Astrocyte (in vitro differentiated cells and primary cell): ENCODE results near the gene SNX5. TPM values are rescaled to one million over a fixed set of nuclear protein-coding genes. Genes with fewer than 3 reads are reported as not detected.

Experiments
- DNase-seq: peaks from one replicate; pipeline ENCODE4 v3.0.0-alpha.2; 2010; ENCODE audit warnings: low read depth
- FAIRE-seq: peaks from 2 replicates; lab custom pipeline; 2011; peaks lifted over from hg19 to GRCh38; lab: Jason Lieb, UNC
- H2AFZ ChIP-seq: 2 replicates; pipeline ENCODE4 v1.6.0; 2012; ENCODE audit warnings: low read depth, low read length, inconsistent platforms
- H3K27ac ChIP-seq: 2 replicates; pipeline ENCODE4 v1.5.1; 2011; ENCODE audit warnings: low read depth, low read length, inconsistent platforms
- H3K27me3 ChIP-seq: 2 replicates; pipeline ENCODE4 v1.6.0; 2011; ENCODE audit warnings: low read length, inconsistent platforms; ENCODE audit not compliant: insufficient read depth
- H3K36me3 ChIP-seq: 2 replicates; pipeline ENCODE4 v1.5.1; 2011; ENCODE audit warnings: low read length, inconsistent platforms; ENCODE audit not compliant: insufficient read depth
- H3K4me1 ChIP-seq: 2 replicates; pipeline ENCODE4 v1.5.1; 2011; ENCODE audit warnings: low read length, inconsistent platforms; ENCODE audit not compliant: insufficient read depth
- H3K4me2 ChIP-seq: 2 replicates; pipeline ENCODE4 v1.6.0; 2012; ENCODE audit warnings: low read length, inconsistent platforms
- H3K4me3 ChIP-seq: 2 replicates; pipeline ENCODE4 v1.5.1; 2011; ENCODE audit warnings: low read depth, mild to moderate bottlenecking, low read length, inconsistent platforms; ENCODE audit not compliant: insufficient read depth
- H3K79me2 ChIP-seq: 2 replicates; pipeline ENCODE4 v1.6.0; 2012; ENCODE audit warnings: mild to moderate bottlenecking, low read length, inconsistent platforms; ENCODE audit not compliant: insufficient read depth
- H3K9ac ChIP-seq: 2 replicates; pipeline ENCODE4 v1.6.0; 2012; ENCODE audit warnings: mild to moderate bottlenecking, low read length, inconsistent platforms
- H3K9me3 ChIP-seq: 2 replicates; pipeline ENCODE4 v1.5.1; 2012; ENCODE audit warnings: low read depth, mild to moderate bottlenecking, low read length, inconsistent platforms; ENCODE audit not compliant: insufficient read depth
- H4K20me1 ChIP-seq: 2 replicates; pipeline ENCODE4 v1.6.0; 2012; ENCODE audit warnings: low read length, inconsistent platforms; ENCODE audit not compliant: insufficient read depth
- H3K27ac Mint-ChIP-seq: one replicate; pipeline ENCODE4 v1.8.0; 2021; ENCODE audit warnings: mild to moderate bottlenecking, mixed read lengths; ENCODE audit not compliant: unreplicated experiment
- H3K27me3 Mint-ChIP-seq: one replicate; pipeline ENCODE4 v1.8.0; 2021; ENCODE audit warnings: low read depth, mixed read lengths; ENCODE audit not compliant: unreplicated experiment
- H3K36me3 Mint-ChIP-seq: one replicate; pipeline ENCODE4 v1.8.0; 2021; ENCODE audit warnings: low read depth, mixed read lengths; ENCODE audit not compliant: unreplicated experiment
- H3K4me1 Mint-ChIP-seq: one replicate; pipeline ENCODE4 v1.8.0; 2021; ENCODE audit warnings: low read depth, mixed read lengths; ENCODE audit not compliant: unreplicated experiment
- H3K4me3 Mint-ChIP-seq: one replicate; pipeline ENCODE4 v1.8.0; 2021; ENCODE audit warnings: mild to moderate bottlenecking, moderate library complexity, mixed read lengths; ENCODE audit not compliant: unreplicated experiment
- H3K9me3 Mint-ChIP-seq: one replicate; pipeline ENCODE4 v1.8.0; 2021; ENCODE audit warnings: mild to moderate bottlenecking, mixed read lengths; ENCODE audit not compliant: unreplicated experiment
- EZH2 ChIP-seq: IDR thresholded peaks from 2 replicates; pipeline ENCODE4 v1.6.1; 2012; ENCODE audit warnings: mild to moderate bottlenecking, low read length, inconsistent platforms; ENCODE audit not compliant: insufficient read depth
- total RNA-seq: library from RNA; stranded (reverse); gene quantifications from 2 replicates; pipeline ENCODE4 v1.2.1, GENCODE V29; 2021
- TF ChIP-seq, protein P1 (sequence below): IDR thresholded peaks from 2 replicates; pipeline ENCODE4 v1.5.1; 2011; ENCODE audit warnings: low read depth, mild to moderate bottlenecking, inconsistent platforms, low read length, moderate library complexity; ENCODE audit not compliant: insufficient read depth

The SNX5 gene
- total RNA-seq, 1 donor from 2014 or later, result 95.1 TPM

DNA sequence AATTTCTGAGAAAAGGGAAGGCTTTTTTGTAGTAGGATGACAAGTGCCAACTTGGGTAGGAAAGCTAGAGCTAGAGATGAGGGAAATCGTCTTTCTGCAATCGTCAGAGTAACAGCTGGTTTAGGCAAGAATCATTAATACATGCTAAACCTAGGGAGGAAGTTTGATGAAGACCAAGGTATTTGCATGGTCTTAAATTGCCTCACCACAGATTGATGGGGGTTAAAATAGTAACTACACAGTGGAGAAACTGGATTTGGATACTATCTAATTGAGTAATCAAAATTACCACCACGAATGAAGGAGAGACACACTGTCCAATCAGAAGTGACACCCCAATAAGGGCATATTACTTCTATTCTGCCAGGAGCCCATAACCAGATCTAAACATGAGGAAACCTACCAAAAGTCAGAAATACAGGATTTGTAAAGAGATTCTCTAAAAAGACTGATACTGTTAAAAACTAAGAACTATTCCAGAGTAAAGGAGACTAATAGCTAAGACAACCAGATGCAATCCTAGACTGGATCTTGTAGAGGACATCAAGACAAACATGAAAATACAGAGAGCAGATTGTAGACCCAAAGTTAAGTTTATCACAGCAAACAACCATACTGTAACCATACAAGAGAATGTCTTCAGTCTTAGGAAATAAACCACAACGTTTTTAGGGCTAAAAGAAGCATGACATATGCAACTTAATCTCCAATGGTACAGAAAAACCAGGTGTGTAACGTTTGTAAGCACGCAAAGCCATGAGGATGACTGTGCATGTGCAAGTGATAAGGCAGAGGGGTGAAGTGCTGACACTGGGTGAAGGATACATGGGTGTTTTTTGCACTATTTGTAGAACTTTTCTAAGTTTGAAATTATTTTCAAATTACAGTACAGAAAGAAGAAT, 21.8 kb downstream of the SNX5 start:
- H3K4me3 ChIP-seq, result no peak overlapping the region
- no peak overlapping the region for H3K9ac ChIP-seq
- DNase-seq, result no peak
- no peak overlapping the region for H3K27ac Mint-ChIP-seq
- H3K27ac ChIP-seq, result no peak overlapping the region
- peaks cover 80% of the 10 kb centered on the region for H4K20me1 ChIP-seq
- H3K4me3 Mint-ChIP-seq, result no peak overlapping the region
- H3K4me2 ChIP-seq, result no peak overlapping the region
- TF ChIP-seq EZH2, result no peak
- TF ChIP-seq, protein P1, sequence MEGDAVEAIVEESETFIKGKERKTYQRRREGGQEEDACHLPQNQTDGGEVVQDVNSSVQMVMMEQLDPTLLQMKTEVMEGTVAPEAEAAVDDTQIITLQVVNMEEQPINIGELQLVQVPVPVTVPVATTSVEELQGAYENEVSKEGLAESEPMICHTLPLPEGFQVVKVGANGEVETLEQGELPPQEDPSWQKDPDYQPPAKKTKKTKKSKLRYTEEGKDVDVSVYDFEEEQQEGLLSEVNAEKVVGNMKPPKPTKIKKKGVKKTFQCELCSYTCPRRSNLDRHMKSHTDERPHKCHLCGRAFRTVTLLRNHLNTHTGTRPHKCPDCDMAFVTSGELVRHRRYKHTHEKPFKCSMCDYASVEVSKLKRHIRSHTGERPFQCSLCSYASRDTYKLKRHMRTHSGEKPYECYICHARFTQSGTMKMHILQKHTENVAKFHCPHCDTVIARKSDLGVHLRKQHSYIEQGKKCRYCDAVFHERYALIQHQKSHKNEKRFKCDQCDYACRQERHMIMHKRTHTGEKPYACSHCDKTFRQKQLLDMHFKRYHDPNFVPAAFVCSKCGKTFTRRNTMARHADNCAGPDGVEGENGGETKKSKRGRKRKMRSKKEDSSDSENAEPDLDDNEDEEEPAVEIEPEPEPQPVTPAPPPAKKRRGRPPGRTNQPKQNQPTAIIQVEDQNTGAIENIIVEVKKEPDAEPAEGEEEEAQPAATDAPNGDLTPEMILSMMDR, result no peak
- H3K9me3 Mint-ChIP-seq, result no peaks in the 10 kb centered on the region
- peaks cover 56% of the 10 kb centered on the region for H3K79me2 ChIP-seq
- peaks cover 92% of the 10 kb centered on the region for H3K36me3 ChIP-seq
- H3K4me1 Mint-ChIP-seq, result no peaks in the 10 kb centered on the region
- H3K36me3 Mint-ChIP-seq, result peaks cover 24% of the 10 kb centered on the region
- no peaks in the 10 kb centered on the region for H3K27me3 Mint-ChIP-seq
- FAIRE-seq, result no peak
- no peaks in the 10 kb centered on the region for H3K27me3 ChIP-seq
- no peaks in the 10 kb centered on the region for H3K9me3 ChIP-seq
- no peak overlapping the region for H2AFZ ChIP-seq
- H3K4me1 ChIP-seq, result no peaks in the 10 kb centered on the region

DNA sequence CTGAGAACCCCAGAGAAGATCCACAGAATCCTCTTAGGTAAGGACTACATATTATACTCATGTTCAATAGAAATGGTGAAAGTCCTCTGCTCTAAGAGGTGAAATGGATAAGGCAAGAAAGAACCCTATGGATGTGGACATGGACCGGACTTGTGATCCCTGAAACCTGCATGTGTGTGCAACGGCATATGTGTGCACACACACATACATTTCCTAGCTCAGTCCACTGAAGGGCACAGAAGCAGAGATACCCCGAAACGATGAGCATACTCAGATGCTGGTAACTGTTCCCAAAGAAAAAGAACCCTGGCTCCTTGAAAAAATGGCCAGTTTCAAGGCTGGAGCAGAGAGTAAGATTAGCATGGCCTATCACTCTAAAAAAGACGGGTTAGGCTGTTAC, 22.6 kb downstream of the SNX5 start:
- TF ChIP-seq EZH2, result no peak
- TF ChIP-seq, protein P1, result no peak
- no peak overlapping the region for H3K4me3 ChIP-seq
- no peak for FAIRE-seq
- H3K4me1 ChIP-seq, result no peaks in the 10 kb centered on the region
- peaks cover 92% of the 10 kb centered on the region for H3K36me3 ChIP-seq
- H3K27me3 ChIP-seq, result no peaks in the 10 kb centered on the region
- H3K9me3 ChIP-seq, result no peaks in the 10 kb centered on the region
- H3K4me3 Mint-ChIP-seq, result no peak overlapping the region
- no peaks in the 10 kb centered on the region for H3K4me1 Mint-ChIP-seq
- H2AFZ ChIP-seq, result no peak overlapping the region
- no peaks in the 10 kb centered on the region for H3K9me3 Mint-ChIP-seq
- no peak overlapping the region for H3K4me2 ChIP-seq
- H3K27ac Mint-ChIP-seq, result no peak overlapping the region
- no peak for DNase-seq
- peaks cover 21% of the 10 kb centered on the region for H3K36me3 Mint-ChIP-seq
- H3K79me2 ChIP-seq, result peaks cover 49% of the 10 kb centered on the region
- H3K27ac ChIP-seq, result no peak overlapping the region
- peaks cover 79% of the 10 kb centered on the region for H4K20me1 ChIP-seq
- H3K9ac ChIP-seq, result no peak overlapping the region
- H3K27me3 Mint-ChIP-seq, result no peaks in the 10 kb centered on the region
